AG04450 (cell line): ENCODE results near the gene OR5V1. TPM values are rescaled to one million over a fixed set of nuclear protein-coding genes. Genes with fewer than 3 reads are reported as not detected.

ENCODE experiments used
- polyA plus RNA-seq: library from polyadenylated mRNA; depleted of rRNA; stranded (reverse); fragments of >200 nt; gene quantifications from 2 replicates; pipeline ENCODE4 v1.2.3, GENCODE V29; 2011; rRNA removed

OR5V1 gene
- polyA plus RNA-seq, 1 experiment = not detected

Other genes with a start within 250 kb of the OR5V1 start
- not detected in 2 replicates for gene OR2J2, start 198.0 kb downstream of the OR5V1 start, polyA plus RNA-seq
- not detected in 2 replicates for gene OR14J1, start 67.2 kb downstream of the OR5V1 start, polyA plus RNA-seq
- not detected in 2 replicates for gene OR12D3, start 6.4 kb upstream of the OR5V1 start, polyA plus RNA-seq
- not detected in 2 replicates for gene OR12D2, start 26.8 kb upstream of the OR5V1 start, polyA plus RNA-seq
- gene OR12D1, start 46.1 kb upstream of the OR5V1 start, polyA plus RNA-seq = not detected in 2 replicates
- gene OR10C1, start 70.4 kb upstream of the OR5V1 start, polyA plus RNA-seq = not detected in 2 replicates
- not detected in 2 replicates for gene OR11A1, start 88.2 kb upstream of the OR5V1 start, polyA plus RNA-seq
- gene OR2H1, start 88.3 kb upstream of the OR5V1 start, polyA plus RNA-seq = not detected in 2 replicates
- gene MAS1L, start 119.1 kb upstream of the OR5V1 start, polyA plus RNA-seq = not detected in 2 replicates
- not detected in 2 replicates for gene UBD, start 190.9 kb upstream of the OR5V1 start, polyA plus RNA-seq
- not detected in 2 replicates for gene OR2H2, start 216.3 kb upstream of the OR5V1 start, polyA plus RNA-seq